NK-92 (cell line): ENCODE results near the gene PORCN.

Source experiments
- DNase-seq: peaks from one replicate; lab custom pipeline; 2025; ENCODE audit not compliant: unreplicated experiment; lab: John Stamatoyannopoulos, UW

The PORCN gene

DNA sequence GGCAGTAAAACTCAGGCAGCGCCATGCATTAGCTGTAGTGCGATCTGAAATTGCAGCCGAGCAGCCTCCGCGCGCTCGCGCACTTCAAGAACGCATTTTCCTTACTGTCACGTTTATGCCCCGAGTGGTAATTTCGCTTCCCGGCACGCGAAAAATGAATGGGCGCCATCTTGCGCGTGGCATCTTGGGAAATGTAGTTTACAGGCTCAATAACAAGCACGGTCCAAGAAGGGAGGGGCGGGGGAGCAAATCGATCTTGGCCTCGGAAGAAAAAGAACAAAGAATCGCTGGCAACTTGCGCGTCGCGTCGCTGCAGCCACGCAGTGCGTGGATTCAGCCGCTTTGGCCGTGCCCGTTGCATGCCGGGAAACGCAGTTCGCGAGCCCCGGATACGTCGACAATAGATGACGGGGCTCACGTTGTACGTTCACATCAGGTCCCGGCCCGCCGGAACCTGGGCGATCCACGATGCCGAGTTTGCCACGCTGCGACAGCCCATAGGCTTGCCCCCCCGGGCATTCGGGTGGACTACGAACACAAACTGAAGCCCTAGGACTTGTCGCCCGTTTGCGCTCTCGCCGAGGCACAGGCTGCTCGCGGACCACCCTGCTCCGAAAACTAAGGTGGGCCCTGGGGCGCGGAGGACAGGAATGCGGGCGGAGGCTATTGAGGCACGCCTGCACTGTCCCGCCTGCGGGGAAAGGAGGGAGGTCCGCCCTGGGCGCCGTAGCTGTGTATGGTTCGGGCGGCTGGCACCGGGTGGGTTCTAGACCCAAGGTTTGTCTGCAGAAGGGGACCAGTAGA lies 32.8 kb upstream of the PORCN start, which contains the start of gene FTSJ1:
TSS of gene FTSJ1 (plus strand) at position 426 of the 804 bp plus-strand sequence. CDS start 1,849 bp downstream, outside the sequence.
- peak; percentile 52 for DNase-seq

DNA sequence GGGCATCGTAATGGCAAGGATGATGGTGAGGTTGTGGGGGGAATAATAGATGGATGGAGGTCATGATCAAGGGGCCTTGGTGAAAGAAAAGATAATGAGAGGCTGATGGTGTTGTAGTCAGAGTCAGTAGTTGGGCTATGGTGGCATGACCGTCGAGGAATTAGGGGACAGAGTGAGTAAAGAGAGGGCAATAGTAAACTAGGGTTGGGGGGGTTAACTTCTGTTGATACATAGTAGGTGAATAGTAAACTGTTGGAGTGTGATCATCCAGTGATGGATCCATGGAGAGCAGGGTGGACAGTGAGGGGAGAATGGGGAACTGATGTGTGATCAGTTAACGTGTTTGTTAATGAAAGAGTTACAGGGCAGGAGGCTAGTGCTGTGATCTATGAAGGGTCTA lies 31.9 kb upstream of the PORCN start:
- DNase-seq, result no peak

DNA sequence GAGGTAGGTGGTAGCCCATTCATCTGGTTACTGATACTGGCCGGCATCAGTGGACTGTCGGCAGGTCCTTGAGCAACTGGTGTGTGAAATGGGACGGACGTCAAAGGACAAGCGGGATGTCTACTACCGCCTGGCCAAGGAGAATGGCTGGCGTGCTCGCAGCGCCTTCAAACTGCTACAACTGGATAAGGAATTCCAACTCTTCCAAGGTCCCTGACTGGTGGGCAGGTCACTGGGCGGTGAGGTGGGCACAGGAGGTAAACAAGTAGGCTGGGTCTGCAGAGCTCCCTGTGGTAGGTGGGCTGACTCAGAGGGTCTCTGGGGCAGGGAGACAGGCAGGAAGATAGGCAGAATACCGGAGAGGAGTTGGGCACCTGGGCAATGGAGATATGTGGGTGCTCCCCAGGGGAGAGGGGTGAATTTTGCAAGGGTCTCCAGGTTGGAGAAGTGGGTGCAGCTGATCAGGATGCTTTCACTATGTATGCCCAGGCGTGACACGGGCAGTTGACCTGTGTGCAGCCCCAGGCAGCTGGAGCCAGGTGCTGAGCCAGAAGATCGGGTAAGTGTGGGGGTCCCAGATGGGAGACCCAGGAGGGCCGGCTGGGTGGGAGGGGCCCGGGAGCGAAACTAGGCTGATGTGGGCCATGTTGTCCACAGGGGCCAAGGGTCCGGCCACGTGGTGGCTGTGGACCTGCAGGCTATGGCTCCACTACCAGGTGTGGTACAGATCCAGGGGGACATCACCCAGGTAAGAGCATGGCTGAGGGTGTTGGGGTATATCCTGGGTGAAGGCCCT lies 30.6 kb upstream of the PORCN start:
- DNase-seq, result no peak

DNA sequence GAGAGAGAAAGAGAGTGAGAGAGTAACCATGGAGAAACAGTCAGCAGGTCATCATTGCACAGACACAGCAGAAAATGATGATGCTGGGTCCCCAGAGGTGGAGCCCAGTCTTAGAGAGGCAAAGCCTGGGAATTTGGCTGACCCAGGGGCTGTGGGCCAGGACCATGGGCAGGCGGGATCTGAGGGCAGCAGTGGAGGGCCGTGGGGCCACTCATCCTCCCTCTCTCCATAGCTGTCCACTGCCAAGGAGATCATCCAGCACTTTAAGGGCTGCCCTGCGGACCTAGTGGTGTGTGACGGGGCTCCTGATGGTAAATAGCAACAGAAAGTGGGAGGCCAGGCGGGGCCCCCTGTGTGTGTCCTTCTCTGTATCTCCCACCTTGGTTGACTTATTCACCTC lies 30.0 kb upstream of the PORCN start:
- no peak for DNase-seq

DNA sequence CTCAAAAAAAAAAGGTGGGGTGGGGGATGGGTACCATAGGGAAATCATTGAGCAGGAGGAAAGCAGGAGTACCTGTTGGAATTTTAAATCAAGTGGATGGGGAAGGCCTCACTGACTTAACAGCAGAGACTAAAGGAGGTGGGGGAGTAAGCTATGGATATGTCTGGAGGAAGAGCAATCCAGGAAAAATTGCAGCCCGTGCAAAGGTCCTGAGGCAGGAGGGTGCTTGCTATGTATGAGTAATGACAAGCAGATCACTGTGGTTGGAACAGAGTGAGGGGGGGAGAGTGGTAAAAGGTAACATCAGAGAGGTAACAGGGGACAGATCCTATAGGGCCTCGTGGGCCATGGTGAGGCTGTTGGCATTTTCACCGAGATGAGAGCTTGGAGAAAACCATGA lies 28.6 kb upstream of the PORCN start:
- DNase-seq, result no peak

DNA sequence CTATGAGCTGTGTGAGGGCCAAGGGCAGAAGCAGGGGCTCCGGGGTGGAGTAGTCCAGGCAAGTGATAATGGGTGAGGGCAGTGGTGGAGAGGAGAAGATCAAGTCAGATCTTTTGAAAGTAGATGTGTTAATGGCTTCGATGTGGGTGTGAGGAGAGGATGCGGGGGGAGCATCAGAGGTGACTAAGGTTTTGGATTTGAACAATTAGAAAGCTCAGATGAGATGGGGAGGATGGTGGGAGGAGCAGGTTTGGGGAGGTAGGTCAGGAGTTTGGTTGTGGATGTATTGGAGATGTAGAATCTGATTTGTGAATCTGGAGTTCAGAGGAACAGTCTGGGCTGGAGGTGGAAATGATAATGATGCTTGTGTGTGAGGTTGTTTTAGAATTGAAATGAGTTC lies 28.2 kb upstream of the PORCN start:
- no peak for DNase-seq

DNA sequence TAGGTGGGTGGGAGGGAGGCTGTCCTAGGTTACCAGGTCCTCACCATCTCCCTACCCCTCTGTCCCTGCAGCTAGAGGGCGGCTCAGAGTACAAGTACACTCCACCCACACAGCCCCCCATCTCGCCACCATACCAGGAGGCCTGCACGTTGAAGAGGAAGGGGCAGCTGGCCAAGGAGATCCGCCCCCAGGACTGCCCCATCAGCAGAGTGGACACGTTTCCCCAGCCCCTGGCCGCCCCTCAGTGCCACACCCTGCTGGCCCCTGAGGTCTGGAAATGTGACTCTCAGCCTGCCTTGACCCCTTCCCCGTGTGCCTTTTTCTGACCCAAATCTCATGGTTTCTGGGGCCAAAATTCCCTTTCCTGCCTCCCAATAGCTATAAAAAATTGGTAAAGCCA lies 26.3 kb upstream of the PORCN start:
- no peak for DNase-seq

DNA sequence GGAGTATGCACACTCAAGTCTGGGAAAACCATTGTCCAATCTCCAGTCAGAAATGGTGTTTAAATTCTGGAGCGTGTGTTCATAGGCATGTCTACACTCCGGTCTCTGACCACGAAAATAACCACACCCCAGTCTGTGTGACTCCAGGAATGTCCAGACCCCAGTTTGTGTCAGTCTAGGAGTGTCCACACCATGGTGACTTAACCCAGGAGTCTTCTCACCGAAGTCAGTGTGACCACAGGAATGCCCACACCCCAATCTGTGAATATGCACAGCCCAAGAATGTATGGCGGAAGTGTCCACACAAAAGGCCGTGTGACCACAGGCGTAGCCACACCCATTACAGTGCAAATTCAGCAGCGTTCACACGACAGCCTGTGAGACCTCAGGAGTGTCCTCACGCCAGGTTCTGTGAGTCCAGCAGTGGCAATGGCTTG lies 21.4 kb upstream of the PORCN start:
- DNase-seq, result no peak

DNA sequence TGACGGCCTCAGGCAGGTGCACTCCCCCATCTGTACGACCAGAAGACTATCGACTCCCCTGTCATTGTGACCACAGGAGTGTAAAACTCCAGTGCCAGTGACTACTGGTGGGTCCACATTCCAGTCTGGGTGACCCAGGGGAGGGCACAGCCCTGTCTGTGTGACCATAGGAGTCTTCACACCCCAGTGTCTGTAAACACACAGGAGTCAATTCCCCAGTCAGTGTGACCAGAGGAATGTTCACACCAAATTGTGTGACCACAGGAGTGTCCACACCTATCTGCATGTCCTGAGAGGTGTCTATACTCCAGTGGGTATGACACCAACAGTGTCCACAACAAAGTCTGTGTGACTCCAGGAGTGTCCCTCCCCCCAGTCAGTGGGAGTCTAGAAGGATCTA lies 20.8 kb upstream of the PORCN start:
- no peak for DNase-seq

DNA sequence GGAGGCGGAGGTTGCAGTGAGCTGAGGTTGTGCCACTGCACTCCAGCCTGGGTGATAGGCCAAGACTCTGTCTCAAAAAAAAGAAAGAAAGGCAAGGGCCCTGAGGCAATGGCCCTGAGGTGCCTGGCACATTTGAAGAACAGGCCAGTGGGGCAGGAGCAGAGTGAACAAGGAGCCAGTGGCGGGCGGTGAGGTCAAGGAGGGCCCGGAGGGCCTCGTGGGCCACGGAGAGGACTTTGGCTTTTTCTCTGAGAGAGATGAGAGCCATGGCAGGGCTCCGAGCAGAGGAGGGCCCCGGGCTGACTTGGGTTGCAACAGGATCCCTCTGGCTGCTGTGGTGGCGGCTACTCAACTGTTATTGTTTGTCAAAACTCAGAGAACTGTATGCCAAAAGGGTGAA lies 19.5 kb upstream of the PORCN start:
- DNase-seq, result no peak

DNA sequence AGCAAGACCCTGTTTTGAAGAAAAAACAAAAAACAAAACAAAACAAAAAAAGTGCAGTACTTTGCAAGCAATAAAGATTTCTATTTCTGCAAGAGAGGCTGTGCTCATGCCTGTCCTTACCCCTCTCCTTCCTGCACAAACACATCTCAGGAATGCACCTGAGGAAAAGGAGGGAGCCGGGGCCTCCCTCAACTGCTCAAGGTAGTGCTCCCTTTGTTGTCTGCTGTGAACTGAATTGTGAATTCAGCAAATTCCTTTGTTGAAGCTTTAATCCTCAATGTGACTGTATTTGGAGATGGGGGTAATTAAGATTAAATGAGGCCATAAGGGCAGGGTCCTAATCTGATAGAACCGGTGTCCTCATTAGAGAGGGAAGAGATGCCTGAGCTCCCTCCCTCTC lies 18.9 kb upstream of the PORCN start:
- DNase-seq, result no peak

DNA sequence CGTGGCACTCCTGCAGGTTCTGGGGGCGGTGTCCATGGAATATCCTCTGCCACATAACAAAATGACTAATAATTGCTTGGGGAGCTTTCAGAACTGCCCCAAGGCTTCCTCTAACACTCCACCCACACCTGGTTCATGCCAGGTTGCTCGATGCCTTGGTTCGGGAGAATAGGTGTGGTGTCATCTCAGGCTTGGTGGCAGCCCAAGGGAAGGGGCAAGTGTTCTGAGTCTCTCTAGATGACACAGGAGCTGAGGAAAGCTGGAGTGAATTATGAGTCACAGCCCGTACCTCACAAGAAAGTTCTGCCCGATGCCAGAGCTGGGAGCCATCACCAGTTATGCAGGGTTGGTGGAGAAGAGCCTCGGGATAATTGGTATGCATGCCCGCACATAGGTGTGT lies 18.1 kb upstream of the PORCN start:
- DNase-seq, result no peak

DNA sequence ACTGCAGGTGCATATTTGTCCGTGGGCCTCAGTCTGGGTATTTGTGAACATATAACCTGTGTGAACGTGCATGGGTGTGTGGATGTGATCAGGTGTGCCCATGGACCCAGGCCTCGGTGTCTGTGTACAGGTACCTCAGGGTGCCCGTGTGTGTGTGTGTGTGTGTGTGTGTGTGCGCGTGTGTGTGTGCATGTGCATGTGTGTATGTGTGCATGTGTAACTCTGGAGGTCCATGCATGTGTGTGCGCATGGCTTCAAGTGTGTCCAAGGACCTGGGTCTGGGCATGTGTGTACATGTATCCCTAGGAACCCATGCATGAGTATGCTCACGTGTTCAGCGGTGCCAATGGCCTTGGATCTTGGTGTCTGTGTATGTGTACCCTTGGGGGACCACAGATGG lies 17.0 kb upstream of the PORCN start:
- no peak for DNase-seq

DNA sequence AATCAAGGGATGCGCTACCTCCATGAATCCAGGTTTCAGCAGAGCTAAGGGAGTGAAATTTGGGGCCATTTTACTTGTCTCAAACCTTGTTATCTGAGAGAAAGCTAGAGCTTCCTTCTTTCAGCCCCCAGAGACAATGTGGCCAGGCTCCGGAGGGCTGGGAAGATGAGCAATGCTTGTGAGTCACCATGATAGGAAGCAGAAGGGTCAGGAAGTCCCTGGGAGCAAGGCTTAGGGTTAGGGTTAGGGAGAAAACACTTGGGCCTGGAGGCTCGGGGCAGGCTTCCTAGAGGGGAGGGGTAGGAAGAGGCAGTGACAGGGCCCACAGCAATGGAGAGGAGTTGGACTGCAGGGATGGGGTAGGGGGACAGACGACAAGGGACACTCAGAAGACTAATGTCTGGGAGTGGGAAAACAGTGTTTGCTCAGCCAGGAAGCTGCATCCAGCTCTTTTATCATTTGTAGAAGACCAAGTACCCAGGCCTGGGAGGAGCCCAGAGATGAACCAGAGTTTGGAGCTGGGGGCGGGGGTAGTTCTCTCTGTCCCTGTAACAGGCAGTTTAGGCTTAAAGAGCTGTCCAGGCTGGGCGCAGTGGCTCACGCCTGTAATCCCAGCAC lies 16.4 kb upstream of the PORCN start:
- no peak for DNase-seq

DNA sequence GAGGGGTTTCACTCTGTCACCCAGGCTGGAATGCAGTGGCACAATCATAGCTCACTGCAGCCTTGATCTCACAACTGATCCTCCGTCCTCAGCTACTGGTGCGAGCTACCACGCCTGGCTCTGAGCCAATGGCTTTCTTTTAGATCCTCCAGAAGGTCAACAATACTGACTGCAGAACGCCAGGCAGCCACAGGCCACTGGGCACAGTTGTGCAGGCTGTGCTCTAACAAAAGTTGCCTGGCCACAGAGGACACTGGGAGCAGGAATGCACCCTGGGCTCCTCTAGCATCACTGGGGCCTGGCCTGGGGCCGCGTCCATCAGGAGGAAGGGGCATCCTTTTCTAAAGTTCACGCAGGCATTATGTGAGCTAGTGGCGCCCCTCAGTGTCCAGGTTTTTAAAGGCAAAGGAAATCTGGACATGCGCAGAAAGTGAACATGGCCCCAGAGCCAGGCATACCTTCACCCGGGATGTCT lies 14.9 kb upstream of the PORCN start:
- DNase-seq, result no peak

DNA sequence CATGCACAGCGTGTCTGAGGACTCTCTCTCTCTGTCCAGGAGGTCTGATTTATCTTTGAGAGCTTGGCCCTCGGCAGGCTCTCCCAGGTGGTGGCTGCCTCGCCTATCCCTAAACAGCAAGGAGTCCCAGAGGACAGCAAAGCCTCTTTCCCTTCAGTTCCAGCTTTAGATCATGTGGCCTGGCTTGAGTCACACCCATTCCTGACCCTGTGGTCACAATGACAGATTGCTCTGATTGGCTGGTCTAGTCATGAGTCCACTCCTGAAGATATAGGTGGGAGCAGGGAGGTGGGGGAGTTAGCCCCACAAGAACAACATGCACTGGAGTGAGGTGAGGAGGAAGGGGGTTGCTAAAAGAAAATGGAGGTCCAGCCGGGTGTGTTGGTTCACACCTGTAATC lies 12.1 kb upstream of the PORCN start:
- no peak for DNase-seq

DNA sequence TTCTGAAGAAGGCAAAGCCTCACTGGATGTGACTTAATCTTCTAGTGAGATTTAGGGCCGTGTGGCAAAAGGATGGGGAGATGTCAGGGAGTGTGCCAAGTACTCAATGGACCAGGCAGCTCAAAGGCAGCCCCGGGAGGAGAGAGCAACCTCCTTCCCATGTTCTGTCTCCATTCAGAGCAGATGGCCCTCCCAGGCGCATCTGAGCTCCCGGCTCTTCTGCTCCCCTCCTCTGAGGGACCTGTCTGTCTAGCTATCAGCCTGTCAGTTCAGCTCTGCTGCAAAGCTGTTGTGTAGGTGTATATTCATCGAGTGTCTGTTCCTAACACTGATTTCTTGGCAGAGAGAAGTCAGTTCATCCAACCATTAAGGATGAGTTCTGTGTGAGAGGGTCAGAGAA lies 10.9 kb upstream of the PORCN start:
- no peak for DNase-seq

DNA sequence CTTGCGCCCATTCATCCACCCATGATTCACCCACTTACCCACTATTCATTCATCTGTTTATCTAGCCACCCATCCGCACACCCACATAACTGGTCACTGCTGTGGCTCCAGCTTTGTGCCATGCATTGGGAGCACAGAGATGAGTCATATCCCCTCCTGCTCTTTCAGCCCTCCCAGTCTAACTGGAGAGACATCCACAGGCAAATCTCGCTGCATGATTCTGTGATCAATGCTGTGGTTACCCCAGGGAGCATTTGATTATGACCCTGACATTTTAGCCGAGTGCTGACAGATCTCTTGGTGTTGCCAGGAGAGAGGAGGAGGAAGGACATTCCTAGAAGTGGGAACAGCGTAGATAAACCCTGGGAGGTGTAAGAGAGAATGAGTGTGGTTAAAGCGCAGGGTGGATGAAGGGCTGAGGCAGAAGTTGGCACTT lies 10.4 kb upstream of the PORCN start:
- no peak for DNase-seq

DNA sequence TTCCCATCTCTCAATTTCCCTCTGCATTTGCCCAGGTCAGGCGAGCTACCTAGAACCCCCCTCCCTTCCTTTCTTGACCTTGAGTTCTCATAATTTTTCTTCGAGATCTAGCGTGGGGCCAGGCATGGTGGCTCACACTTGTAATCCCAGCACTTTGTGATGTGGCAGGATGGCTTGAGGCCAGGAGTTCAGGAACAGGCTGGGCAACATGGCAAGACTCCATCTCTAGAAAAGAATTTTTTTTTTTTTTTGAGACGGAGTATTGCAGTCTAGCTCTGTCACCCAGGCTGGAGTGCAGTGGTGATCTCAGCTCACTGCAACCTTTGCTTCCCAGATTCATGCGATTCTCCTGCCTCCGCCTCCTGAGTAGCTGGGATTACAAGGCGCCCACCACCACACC lies 4.5 kb upstream of the PORCN start:
- DNase-seq, result no peak

DNA sequence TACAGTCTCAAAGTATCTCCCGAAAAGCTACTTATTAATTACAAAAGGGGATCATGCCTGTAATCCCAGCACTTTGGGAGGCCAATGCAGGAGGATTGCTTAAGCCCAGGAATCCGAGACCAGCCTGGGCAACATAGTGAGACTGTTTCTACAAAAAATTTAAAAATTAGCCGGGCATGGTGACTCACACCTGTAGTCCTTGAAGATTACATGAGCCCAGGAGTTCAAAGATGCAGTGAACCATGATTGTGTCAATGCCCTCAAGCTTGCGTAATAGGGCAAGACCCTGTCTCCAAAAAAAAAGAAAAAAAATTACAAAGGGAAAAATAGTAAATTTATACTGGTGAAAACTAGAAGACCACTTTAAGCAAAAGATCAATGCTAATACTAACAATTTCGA lies 3.3 kb upstream of the PORCN start:
- no peak for DNase-seq

DNA sequence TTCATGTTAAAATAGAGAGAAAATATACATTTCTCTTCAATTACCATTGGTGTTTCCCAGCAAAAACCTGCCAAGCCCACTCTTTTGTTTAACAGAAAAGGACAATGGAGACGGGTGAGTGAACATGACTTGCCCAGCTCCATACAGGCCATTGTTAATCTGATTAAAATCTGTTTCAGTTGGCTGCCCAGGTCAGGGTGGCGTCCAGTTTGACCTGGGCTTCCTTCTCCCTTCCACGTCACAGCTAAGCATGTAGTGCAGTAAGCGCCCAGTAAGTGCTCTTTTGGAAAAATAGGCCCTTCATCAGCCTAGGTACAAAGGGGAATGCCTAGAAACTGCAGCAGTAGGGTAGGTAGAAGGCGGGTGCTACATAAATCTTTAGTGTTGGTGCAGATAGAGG lies 1.5 kb upstream of the PORCN start:
- no peak for DNase-seq

DNA sequence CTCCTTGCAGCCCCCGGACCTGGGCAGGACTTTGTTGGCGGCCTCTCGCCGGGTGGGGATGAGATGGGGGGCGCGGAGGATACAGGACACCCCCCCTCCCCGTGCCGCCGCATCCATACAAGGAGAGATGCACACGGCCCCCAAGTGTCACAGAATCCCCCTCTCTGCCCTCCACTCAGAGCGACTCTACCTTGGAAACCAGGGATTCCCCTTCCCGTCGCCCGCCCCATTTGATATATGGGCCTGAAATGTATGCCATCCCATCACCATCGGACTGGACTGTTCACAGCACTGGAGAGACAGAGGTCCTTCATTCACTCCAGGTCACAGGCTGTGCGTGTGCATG lies 426 bp downstream of the PORCN start:
- DNase-seq, result no peak
